NCI-H526 treated with DMSO at 0.1 percent for 48 hours (cell line): Measurements from ENCODE around the gene CELSR1.
A peak's percentile ranks its signal among the peaks of the same experiment; 100 is the strongest.

Experiments
- DNase-seq: peaks from one replicate; lab custom pipeline; 2025; lab: John Stamatoyannopoulos, UW

Gene CELSR1

DNA sequence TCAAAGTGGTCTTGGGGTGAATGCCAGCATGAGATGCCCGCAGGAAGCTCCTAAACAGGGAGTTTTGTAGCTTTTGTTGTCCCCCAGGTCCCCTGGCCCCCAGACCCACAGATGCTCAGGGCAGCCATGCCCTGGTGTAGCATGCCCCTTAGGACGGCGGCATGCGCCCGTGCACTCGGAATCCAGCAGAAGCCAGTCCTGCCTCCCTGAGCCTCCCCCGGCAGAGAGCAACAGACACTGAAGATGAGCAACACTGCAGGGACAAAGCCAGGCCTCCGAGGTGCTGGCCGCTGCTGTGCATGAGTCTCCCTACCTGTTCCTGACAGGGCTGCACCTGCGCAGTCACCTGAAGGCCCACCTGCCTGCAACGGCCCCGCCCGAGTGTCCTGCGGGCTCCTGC, 142.8 kb downstream of the CELSR1 start:
- DNase-seq, result no peak

DNA sequence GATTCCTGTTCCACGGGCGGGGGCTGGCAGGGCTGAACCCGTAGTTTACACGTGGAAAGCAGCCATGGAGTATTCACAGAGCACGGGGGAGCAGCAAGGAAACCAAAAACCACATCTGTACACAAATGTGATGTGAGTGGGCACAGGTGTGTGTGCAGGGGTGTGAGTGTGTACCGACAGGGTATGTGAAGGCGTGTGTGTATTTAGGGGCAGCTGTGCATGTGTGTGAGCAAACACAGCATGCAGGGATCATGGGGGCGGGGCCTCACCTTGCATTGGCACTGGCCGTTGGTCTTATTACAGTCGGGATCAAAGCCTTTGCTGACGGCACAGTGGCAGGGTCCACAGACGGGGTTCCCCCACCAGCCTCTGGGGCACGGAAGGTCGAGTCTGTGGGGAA, 143.5 kb downstream of the CELSR1 start:
- DNase-seq, result no peak

DNA sequence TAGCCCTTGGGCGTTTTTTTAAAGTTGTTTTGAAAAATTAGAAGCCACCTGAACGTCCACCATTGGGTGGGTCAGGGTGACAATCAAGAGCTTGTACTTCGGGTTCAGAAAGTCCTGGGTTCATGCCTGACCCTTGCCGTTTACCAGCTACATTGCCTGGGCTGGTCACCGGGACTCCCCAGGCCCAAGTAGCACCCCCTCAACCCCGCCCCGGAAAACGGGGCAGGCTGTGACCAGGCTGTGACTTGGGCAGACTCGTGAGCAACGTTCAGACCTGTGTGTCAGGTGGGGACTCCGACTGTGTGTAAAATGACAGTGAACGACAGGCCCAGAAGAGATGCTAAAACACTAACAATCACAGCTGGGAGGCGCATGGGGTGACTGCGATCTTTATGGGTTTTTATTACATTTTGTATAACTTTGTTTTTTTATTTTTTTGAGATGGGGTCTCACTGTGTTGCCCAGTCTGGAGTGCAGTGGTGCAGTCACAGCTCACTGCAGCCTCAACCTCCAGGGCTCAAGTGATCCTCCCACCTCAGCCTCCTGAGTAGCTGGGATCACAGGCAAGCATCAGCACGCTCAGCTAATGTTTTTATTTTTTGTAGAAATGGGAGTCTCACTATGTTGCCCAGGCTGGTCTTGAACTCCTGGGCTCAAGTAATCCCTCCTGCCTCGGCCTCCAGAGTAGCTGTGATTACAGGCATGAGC, 145.1 kb downstream of the CELSR1 start:
- no peak for DNase-seq

DNA sequence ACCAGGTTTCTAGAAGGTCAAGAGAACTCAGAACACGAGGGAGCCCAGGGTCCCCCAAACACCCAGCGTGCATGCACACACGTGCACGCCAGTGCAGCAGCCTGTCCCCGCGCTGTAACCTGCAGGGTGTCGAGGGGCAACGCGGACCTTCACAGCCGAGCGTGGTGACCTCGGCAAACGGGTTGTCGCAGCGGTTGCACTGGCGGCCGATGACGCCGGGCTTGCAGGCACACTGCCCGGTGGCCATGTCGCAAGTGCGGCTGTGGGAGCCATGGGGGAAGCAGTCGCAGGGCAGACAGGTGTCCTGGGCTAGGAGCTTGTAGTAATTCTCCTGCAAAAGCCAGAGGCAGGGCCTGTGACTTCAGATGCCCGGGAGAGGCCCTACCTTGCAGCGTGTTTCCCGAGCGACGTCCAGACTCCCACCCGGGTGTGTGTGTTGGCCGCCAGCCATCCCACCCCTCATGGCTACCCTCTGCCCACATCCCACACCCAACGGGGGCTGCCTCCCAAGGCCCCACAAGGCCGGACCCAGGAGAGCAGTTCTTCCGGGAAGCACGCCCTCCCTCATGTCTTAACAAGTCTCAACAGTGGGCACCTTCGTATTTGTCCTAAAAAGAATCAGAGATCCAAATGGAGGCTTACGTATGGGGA, 145.8 kb downstream of the CELSR1 start:
- DNase-seq, result no peak

DNA sequence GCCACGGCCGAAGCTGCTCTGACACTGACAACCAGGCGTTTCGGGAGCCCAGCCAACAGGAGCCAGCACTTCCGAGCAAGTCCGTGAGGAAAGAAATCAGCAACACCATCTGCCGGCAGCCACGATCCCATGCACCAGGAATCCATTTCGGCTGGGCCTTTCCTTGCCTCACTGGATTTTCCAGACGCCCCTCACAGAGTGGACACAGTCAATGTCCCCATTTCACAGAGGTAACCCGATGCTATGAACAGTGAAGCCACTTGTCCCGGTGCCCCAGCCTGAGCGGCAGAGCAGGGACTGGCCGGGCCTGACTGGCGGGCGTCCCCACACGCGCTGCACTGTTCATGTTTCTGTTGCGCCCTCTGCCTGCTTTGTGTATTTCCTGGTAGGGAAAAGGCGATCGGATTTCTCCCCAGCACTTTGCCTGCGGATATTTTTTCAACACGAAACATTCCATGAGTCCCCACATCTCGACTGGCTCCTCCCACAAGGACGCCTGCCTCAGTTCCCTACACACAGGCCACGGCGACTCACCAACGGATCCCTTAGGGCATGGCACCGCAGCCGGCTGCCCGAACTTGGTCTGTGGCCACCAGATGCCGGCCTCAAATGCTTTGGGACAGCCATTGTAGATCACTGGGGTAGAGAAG, 146.6 kb downstream of the CELSR1 start:
- peak; percentile 63 for DNase-seq

DNA sequence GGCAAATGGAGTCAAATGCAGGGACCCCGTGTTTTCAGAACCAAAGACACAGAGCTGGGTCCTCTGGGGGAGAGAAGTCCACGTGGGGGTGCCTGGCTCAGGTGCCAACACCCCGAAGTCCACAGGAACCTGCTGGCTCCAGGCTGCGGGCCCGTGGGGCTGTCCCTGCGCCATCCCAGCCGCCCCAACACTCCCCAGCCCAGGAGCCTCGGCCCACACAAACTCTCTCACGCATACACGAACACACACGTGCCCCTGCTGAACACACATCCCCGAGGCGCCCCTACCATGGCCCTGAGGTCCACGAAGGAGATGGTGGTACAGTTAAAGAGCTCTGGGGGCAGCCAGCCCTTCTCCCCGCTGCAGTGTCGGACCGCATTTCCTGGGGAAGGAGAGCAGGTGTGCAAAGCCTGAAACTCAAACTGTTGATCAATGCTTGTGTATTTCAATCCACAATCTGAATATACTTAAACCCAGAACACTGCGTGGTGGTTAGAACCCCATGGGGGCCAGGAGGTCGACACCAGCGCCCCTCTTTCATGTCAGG, 147.2 kb downstream of the CELSR1 start:
- no peak for DNase-seq

DNA sequence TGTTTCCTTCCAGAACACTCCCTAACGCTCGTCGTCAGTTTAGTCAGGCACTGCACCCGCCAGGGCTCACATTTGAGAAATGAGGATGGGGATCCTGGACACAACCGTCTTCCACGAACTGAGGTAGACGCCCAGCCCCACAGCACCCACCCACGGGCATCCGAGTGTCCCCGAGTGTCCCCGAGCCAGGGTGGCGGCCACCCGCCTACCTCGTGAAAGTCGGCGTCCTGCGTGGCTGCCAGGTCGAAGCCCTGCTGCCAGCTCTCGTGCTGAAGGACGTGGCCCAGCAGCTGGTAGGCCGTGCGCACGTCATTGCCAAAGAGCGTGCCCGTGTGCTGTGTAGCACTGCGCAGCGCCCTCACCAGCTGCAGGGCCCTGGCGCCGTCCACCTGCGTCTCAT, 148.3 kb downstream of the CELSR1 start:
- DNase-seq, result no peak

DNA sequence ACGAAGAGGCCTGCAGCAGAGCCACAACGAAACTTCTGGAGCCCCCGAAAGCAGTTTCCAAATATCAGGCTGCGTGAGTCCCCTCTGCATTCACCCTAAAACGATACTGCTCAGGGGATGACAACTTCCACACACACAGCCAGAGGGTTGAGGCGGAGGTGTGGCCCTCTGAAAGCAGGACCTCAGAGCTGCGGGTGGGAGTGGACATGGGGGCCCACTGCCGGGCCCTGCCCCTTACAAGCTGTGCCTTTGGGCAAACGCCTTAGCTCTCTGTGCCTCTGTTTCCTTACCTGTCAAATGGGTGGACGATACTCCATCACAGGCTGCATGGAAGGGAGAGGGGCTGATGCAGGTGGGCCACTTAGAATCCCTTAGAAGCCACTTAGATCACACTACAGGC, 148.8 kb downstream of the CELSR1 start:
- no peak for DNase-seq

DNA sequence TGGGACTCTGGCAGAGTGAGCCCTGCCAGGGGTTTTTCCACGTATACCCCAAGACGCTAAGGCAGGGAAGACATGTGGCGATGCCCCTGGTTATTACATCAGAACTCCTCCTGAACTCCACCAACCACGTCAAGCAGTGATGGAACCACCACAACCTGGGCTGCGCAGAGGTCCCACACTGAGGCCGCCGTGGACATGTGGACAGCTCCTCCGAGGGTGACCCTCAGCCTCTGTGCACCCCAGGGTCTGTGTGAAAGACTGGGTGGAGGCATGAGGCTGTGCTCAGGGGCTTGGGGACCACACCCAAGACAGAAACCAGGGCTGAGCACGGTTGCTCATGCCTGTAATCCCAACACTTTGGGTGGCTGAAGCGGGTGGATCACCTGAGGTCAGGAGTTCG, 149.7 kb downstream of the CELSR1 start:
- DNase-seq, result no peak

DNA sequence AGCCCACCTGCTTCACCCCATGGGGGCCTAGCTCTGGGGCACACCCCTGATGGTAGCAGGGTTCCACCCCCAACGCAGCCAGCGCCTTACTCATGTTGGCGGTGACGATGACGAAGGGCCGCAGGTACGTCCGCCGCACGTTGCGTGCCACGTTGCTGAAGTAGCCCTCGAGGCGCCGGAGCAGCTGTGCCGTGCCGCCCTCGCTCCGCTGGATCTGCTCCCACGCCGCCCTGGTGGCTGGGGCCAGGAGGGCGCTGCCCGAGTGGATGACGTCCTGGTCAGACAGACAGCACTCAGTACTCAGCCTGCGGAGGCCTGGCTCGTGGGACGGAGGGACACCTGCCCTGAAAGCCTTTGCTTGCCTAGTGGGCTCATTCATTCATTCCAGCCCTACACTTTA, 151.1 kb downstream of the CELSR1 start:
- no peak for DNase-seq

DNA sequence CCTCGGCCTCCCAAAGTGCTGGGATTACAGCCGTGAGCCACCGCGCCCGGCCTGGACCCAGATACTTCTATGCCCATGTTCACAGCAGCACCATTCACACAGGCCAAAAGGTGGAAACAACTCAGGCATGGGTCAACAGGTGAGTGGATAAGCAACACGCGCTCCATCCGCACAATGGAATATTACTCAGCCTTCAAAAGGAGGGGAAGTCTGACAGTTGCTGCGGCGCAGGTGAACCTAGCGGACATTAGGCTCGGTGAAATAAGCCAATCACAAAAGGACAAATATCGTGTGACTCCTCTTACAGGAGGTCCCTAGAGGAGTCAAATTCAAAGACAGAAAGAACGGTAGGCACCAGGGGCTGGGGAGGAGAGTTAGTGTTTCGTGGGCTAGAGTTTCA, 154.9 kb downstream of the CELSR1 start:
- no peak for DNase-seq

DNA sequence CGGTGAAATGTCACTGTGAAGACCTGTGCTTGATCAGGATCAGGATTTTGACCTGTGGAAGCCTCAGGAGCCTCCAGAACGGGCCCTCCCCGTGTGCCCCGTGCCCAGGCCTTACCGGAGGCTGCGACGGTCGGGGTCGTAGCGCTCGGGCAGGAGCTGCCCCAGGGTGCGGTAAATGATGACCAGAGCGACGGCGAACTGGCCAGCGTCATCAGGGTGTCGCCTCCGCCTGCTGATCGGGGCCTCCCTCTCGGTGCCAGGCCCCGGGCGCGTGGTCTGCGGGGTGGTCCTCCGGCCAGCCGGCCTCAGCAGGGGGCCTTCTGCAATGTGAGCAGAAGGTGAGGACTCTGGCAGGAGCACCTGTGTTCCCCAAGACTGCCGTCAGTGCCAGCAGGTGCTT, 155.7 kb downstream of the CELSR1 start:
- no peak for DNase-seq

DNA sequence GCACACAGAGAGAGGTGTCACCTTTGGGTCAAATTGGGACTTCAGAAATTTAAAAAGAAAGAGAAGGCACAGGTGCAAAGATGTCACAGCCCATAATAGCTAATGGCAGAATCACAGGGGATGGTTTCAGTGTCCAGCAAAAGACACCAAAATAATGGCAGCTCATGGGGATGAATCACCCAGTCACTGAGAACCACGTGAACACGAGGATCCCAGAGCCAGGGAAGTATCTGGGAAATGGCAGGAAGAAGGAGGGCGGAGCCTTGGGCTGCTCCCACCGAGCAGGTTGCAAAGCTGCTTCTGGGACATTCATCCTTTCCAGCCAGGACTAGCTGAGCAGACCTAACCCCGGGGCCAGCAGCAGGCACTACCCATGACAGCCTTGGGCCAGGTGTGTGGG, 156.3 kb downstream of the CELSR1 start:
- no peak for DNase-seq

DNA sequence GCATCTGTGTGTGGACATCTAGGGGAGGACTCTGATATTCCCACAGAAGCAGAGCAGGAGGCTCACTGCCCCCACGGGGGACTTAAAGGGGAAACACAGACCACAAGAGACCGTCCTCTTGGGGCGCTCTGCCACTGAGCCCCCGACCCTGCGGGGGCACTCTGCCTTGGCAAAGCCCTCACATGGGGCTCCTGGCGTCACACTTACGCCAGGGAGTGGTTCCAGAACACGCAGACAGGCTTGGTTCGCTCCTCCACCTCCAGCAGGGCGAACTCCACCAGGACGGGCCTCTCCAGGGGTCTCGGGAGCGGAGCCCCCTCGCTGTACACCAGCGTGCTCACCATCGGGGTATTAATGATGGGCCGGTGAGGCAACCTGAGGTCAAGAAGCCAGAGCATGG, 156.8 kb downstream of the CELSR1 start:
- no peak for DNase-seq

DNA sequence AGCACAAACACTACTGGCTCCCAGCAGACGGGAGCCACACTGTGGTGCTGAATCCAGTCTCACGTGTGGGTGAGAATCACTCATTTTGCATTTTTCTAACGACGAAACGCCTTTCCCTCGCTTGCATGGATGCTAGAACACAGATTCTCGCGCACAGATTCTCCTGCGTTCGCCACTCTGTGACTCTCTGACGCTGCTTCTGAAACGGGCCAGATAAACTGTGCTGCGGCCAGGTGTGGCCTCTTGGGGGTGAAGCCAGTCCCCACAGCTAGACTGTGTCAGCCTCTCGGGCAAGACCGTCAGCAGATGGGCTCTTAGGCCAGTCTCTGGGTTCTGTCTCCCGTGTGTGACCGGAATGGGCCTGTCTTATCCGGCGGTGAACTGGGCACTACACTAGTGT, 157.4 kb downstream of the CELSR1 start:
- no peak for DNase-seq

DNA sequence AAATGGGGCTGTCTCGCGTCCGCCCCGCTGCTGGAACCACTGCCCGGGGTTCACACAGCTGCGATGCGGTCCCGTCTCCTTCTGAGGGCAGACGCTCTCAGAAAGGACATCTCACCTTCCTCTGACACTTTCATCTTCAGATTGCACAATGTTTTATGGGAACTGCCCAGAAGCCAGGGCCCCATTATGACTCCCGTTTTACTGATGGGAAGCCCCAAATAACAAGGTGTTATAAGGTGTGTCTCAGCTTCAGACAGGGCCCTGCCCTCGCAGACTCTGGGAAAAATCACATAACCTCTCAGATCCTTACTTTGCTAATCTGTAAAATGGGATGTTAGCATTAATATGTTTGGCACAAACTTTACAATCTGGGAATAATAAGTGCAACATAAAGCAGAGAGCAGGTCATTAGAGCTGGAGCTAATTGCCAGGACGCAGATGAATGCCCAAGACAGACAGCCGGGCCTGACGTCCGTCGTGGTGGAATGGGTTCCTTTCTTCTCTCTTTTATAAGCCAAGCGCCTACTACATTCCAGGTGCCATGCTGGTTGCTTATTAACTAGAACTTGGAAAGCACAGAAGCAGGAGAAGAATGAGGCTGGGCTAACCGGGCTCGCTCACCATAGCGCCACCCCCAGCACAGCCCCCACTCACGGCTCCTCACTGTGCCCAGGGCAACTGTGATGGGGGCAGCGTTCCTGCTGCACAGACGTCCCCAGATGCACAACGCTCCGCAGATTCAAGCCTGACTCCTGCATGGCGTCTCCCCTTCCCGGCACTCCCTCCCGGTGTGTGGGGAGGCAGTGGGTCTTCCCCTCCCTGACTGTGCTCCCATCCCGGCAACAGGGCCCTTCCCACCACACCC, 158.1 kb downstream of the CELSR1 start:
- DNase-seq, result no peak

DNA sequence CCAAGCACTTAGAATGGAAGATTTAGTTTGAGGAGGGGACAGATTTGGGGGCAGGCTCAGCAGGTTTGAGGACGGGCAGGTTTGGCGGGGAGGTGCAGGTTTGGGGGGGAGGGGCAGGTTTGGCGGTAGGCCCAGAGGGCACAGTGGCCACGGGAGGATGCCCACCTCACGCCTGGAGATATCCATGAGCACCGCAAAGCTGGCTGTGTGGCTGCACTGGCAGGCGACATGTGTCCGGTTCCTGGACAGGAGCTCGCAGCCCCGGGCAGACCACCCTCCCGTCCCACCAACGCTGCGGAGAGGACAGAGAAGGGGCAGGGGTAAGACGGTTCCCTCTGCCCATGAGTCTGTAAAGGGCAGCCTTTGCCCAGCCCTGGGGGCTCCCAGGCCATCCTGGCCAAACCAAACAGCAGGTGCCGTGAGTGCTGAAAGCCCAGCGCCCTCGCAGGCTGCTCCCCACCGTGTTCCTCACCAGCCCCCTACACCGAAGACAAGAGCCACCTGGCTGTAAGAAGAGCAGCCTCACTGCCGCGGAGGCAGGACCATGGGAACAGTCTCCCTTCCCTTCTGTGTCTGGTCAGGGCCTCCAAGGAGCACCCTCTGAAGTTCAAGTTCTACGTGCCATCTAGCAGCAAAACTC, 158.9 kb downstream of the CELSR1 start:
- DNase-seq, result no peak

DNA sequence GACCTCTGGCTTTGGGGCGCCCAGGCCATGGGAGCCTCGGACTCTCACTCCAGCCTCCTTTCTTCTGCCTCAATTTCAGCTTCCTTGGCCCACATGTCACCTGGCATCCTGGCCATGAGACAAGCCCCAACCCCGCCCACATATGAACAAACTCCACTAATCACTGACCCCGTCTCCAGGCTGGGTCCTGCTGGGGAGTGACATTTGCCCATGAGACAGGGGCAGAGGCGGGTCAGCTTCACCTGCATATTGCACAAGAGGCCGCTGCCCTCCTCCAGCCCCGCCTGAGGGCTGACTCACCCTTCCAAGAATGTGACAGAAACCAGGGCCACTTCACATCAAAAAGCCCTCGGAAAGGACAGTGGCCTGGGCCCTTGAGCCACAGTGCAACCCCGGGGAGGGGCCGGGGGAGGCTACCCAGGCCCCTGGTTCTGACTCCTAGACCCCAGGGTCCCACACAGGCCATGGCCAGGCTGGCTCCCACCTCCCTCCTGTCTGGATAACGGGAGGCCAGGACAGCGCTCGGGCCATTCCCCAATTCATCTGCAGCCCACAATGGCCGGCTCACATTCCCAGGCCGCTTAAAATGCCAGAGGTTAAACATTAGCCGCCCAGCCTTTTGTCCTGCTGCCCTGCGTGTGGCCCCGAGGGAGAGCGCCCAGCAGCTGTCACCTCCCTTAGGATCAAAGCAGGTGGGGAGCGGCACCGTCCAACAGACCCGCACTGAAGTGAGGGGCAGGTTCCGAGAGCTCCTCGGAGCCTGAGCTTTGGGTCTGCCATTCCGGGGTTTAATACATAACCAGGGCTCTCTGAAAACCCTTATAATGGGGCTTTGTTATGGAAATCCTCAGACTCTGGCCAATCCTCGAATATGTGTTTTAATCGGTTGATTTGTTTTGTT, 159.6 kb downstream of the CELSR1 start:
- no peak for DNase-seq

DNA sequence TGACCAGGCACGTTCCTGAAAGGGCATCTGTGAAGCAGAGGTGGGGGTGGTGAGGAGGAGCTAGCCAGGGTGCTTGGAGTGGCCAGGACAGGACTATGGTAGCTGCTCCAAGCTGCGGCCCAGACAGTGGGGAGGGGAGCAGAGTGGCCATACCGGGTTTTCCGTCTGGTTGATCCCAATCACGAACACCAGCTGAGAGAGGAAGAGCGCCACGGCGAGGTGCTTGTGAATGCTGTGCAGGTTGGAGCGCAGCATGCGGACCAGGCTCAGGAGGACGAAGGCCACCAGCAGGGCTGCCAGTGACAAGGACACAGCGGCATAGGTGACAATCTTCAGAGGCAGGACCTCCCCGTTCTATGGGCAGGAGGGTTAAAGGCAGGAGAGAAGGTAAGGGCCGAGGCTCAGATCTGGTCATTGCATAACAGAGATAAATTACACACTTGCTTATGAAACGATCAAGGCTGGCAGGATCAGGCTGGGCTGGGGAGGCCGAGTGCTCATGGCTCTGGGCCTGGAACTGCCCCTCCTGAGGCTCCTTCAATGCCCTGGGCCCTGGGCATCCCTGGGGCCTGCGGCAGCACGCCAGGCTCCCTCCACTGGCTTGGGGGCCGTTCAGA, 160.4 kb downstream of the CELSR1 start:
- DNase-seq, result no peak

DNA sequence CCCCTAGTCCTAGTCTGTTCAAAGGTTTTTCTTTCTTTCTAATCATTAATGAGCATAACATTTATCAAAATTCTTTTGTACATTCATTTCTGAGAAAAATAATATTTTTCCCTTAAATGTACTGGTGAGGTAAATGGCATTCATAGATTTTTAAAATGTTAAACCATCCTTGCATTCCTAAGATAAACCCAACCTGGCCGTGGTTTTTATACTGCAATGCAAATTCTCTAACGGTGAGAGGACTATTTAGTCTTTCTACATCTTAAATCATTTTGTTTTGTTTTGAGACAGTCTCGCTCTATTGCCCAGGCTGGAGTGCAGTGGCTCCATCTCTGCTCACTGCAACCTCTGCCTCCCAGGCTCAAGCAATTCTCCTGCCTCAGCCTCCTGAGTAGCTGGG, 161.3 kb downstream of the CELSR1 start:
- no peak for DNase-seq
